Fibroblast of lung (primary cell): ENCODE data around the gene RTN4RL1.

Experiments
- EZH2 ChIP-seq: IDR thresholded peaks from 2 replicates; pipeline ENCODE4 v1.5.1; 2012; ENCODE audit warnings: low read length, control low read depth, mild to moderate bottlenecking; ENCODE audit errors: missing control alignments
- TF ChIP-seq, protein P1 (sequence below), 2 donors: IDR thresholded peaks in 1 of 2; conservative IDR thresholded peaks in 1 of 2; 1 replicate in 1 of 2; 2 replicates in 1 of 2; pipeline ENCODE4 v1.5.1; 2011 to 2012; ENCODE audit warnings: low read length in 2 of 2, control low read depth in 1 of 2, inconsistent platforms in 1 of 2, low read depth in 1 of 2, mild to moderate bottlenecking in 1 of 2

DNA sequence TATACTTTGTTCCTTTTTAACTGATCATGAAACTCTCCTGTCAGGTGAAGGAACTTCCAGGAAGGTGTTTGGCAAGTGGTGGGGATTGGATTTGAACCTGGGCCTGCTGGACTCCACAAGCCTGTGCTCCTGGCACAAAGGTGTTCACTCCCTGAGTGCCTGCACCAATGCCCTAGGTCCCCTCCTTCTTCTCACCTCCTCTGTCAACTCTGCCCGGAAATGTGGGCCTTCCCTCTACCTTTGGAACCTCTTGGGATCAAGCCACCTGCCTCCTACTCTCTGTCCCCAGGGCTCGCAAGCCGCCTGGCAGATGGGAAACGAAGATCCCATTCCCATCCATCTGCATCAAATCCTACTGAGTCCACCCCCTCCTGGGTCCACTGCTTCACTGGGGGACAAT, 40.0 kb downstream of the RTN4RL1 start:
- TF ChIP-seq, protein P1, sequence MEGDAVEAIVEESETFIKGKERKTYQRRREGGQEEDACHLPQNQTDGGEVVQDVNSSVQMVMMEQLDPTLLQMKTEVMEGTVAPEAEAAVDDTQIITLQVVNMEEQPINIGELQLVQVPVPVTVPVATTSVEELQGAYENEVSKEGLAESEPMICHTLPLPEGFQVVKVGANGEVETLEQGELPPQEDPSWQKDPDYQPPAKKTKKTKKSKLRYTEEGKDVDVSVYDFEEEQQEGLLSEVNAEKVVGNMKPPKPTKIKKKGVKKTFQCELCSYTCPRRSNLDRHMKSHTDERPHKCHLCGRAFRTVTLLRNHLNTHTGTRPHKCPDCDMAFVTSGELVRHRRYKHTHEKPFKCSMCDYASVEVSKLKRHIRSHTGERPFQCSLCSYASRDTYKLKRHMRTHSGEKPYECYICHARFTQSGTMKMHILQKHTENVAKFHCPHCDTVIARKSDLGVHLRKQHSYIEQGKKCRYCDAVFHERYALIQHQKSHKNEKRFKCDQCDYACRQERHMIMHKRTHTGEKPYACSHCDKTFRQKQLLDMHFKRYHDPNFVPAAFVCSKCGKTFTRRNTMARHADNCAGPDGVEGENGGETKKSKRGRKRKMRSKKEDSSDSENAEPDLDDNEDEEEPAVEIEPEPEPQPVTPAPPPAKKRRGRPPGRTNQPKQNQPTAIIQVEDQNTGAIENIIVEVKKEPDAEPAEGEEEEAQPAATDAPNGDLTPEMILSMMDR (conservative IDR thresholded peaks at IDR 0.05 in 1 of 2, IDR thresholded peaks at IDR 0.05 in 1 of 2; ENCODE audit: low read depth in 1 of 2, low read length in 2 of 2) = no peak
- no peak for TF ChIP-seq EZH2
